ENCODE measurements around the gene VIP. TPM values are rescaled to one million over a fixed set of nuclear protein-coding genes. Genes with fewer than 3 reads are reported as not detected.
A peak's percentile ranks its signal among the peaks of the same experiment; 100 is the strongest.

VIP gene
- total RNA-seq, 1 experiment from 2014 or later, result not detected

DNA sequence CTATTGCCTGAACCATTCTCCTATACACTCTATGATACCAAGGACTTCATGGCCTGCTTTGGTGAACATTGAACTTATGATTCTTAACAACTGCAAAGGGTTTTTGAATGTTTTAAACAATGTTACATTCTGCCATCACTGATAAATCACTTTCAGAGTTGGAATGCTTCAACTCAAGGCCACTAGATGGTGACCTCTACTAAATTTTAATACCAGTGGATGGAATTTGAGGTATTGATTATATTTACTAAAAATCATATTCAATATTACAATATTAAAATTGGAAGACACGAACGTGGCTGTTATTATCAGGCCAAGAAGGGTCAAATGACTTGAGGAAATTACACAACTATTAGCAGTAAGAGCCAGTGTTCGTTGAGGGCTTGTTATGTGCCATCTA lies 34.3 kb upstream of the VIP start:
- Histone ChIP-seq H3K27me3 (ENCODE audit: low read length) (no peaks in the 10 kb centered on the region), H3K4me2 (ENCODE audit: low read length) (no peak overlapping the region), H3K36me3 (ENCODE audit: low read depth, low read length) (no peaks in the 10 kb centered on the region), H3F3A (ENCODE audit: low read length, unreplicated experiment) (no peaks in the 10 kb centered on the region), H3K79me2 (ENCODE audit: low read length) (no peaks in the 10 kb centered on the region), H3K9me3 (ENCODE audit: low read length) (no peaks in the 10 kb centered on the region), H3K4me1 (ENCODE audit: insufficient read depth, low read length) (no peaks in the 10 kb centered on the region), H3K9me2 (replicated peaks; ENCODE audit: low read length) (no peaks in the 10 kb centered on the region), H3K9ac (ENCODE audit: low read length) (no peak overlapping the region), H2AFZ (ENCODE audit: low read length) (no peak overlapping the region), H3K4me3 (ENCODE audit: low read length) (no peak overlapping the region), H4K20me1 (ENCODE audit: low read length) (no peaks in the 10 kb centered on the region), H3K27ac (ENCODE audit: low read length) (no peak overlapping the region)
- TF ChIP-seq, protein P1, sequence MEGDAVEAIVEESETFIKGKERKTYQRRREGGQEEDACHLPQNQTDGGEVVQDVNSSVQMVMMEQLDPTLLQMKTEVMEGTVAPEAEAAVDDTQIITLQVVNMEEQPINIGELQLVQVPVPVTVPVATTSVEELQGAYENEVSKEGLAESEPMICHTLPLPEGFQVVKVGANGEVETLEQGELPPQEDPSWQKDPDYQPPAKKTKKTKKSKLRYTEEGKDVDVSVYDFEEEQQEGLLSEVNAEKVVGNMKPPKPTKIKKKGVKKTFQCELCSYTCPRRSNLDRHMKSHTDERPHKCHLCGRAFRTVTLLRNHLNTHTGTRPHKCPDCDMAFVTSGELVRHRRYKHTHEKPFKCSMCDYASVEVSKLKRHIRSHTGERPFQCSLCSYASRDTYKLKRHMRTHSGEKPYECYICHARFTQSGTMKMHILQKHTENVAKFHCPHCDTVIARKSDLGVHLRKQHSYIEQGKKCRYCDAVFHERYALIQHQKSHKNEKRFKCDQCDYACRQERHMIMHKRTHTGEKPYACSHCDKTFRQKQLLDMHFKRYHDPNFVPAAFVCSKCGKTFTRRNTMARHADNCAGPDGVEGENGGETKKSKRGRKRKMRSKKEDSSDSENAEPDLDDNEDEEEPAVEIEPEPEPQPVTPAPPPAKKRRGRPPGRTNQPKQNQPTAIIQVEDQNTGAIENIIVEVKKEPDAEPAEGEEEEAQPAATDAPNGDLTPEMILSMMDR (conservative IDR thresholded peaks at IDR 0.05; ENCODE audit: low read depth, low read length), result peak; percentile 34; the same call in 1 of the 2 replicates
- TF ChIP-seq EZH2phosphoT487 (IDR thresholded peaks at IDR 0.05; ENCODE audit: borderline replicate concordance, low read length) (no peak), EZH2 (IDR thresholded peaks at IDR 0.05; ENCODE audit: low read length, unreplicated experiment) (no peak)
- intact Hi-C loops (cut with micrococcal nuclease), result no loop called here
- POLR2A ChIA-PET (ENCODE audit: unreplicated experiment), result no interaction called here
- CTCF ChIA-PET, result no interaction called here
- DNase-seq (peak; percentile 17), ATAC-seq (no peak)
- BruUV-seq (replicated peaks), result no TSS peak

DNA sequence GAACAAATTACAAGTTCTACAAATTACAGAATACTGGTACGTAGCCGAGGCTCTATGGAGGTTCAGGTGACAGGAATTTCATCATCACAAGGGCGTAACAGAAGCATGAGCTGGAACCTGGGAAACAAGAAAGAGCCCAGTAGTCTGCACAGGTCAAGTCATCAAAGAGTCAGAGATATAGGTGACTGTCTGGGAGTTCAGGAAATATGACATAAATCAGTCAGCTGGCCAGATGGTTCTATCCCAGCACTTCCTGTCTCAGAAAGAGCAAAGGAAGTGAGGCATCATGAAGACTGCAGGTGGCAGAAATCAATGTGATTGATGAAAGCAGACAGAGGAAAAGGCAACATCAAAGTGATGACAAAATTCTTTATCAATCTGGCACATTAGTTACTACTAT lies 29.6 kb upstream of the VIP start:
- no peak for TF ChIP-seq EZH2 (IDR thresholded peaks at IDR 0.05; ENCODE audit: low read length, unreplicated experiment)
- TF ChIP-seq, protein P1 (conservative IDR thresholded peaks at IDR 0.05; ENCODE audit: low read depth, low read length), result no peak
- no peak for TF ChIP-seq EZH2phosphoT487 (IDR thresholded peaks at IDR 0.05; ENCODE audit: borderline replicate concordance, low read length)
- Histone ChIP-seq H3K4me2 (ENCODE audit: low read length) (no peak overlapping the region), H3K9ac (ENCODE audit: low read length) (no peak overlapping the region), H3K27me3 (ENCODE audit: low read length) (peaks cover 17% of the 10 kb centered on the region), H2AFZ (ENCODE audit: low read length) (no peak overlapping the region), H3K4me3 (ENCODE audit: low read length) (no peak overlapping the region), H3K36me3 (ENCODE audit: low read depth, low read length) (no peaks in the 10 kb centered on the region), H4K20me1 (ENCODE audit: low read length) (no peaks in the 10 kb centered on the region), H3K4me1 (ENCODE audit: insufficient read depth, low read length) (no peaks in the 10 kb centered on the region), H3K9me2 (replicated peaks; ENCODE audit: low read length) (no peaks in the 10 kb centered on the region), H3F3A (ENCODE audit: low read length, unreplicated experiment) (no peaks in the 10 kb centered on the region), H3K9me3 (ENCODE audit: low read length) (no peaks in the 10 kb centered on the region), H3K79me2 (ENCODE audit: low read length) (no peaks in the 10 kb centered on the region), H3K27ac (ENCODE audit: low read length) (no peak overlapping the region)
- ChIA-PET POLR2A (ENCODE audit: unreplicated experiment) (no interaction called here), CTCF (no interaction called here)
- DNase-seq (peak; percentile 4), ATAC-seq (no peak)
- intact Hi-C loops (cut with micrococcal nuclease), result no loop called here
- BruUV-seq (replicated peaks), result no TSS peak

GRCh38 chr6:152721956-152722355 lies 28.6 kb upstream of the VIP start:
- ChIA-PET CTCF (no interaction called here), POLR2A (ENCODE audit: unreplicated experiment) (no interaction called here)
- H3K27ac ChIP-seq (ENCODE audit: low read length), result no peak overlapping the region
- DNase-seq, result no peak
- no peaks in the 10 kb centered on the region for H3K9me3 ChIP-seq (ENCODE audit: low read length)
- no peaks in the 10 kb centered on the region for H3K9me2 ChIP-seq (replicated peaks; ENCODE audit: low read length)
- H3K79me2 ChIP-seq (ENCODE audit: low read length), result no peaks in the 10 kb centered on the region
- no peaks in the 10 kb centered on the region for H4K20me1 ChIP-seq (ENCODE audit: low read length)
- no peak for TF ChIP-seq EZH2 (IDR thresholded peaks at IDR 0.05; ENCODE audit: low read length, unreplicated experiment)
- TF ChIP-seq, protein P1 (conservative IDR thresholded peaks at IDR 0.05; ENCODE audit: low read depth, low read length), result no peak
- TF ChIP-seq EZH2phosphoT487 (IDR thresholded peaks at IDR 0.05; ENCODE audit: borderline replicate concordance, low read length), result no peak
- H3K4me1 ChIP-seq (ENCODE audit: insufficient read depth, low read length), result no peaks in the 10 kb centered on the region
- H3K9ac ChIP-seq (ENCODE audit: low read length), result no peak overlapping the region
- no peak overlapping the region for H3K4me3 ChIP-seq (ENCODE audit: low read length)
- no peak overlapping the region for H3K4me2 ChIP-seq (ENCODE audit: low read length)
- H3K36me3 ChIP-seq (ENCODE audit: low read depth, low read length), result no peaks in the 10 kb centered on the region
- no peak for ATAC-seq
- H3F3A ChIP-seq (ENCODE audit: low read length, unreplicated experiment), result no peaks in the 10 kb centered on the region
- BruUV-seq (replicated peaks), result no TSS peak
- peaks cover 22% of the 10 kb centered on the region for H3K27me3 ChIP-seq (ENCODE audit: low read length)
- intact Hi-C loops (cut with micrococcal nuclease), result no loop called here
- no peak overlapping the region for H2AFZ ChIP-seq (ENCODE audit: low read length)

All from PC-3 (cell line).